Left lobe of liver (tissue), 2 donors: ENCODE measurements around the gene THAP11. TPM values are rescaled to one million over a fixed set of nuclear protein-coding genes. Genes with fewer than 3 reads are reported as not detected.
"Not testable (repeated sequence)": the region's sequence is repeated elsewhere in the genome, so short reads cannot be mapped to it uniquely, and the experiment has no call there.

Source experiments
- ATAC-seq: fragments of 200-7000 bp; cut with Tn5 transposase; one replicate; pipeline ENCODE4 v1.9.1; 2020; ENCODE audit warnings: mild to moderate bottlenecking, moderate library complexity
- DNase-seq: peaks from one replicate; pipeline ENCODE4 v3.0.0-alpha.2; 2020; ENCODE audit warnings: low spot score
- total RNA-seq: library from RNA; stranded (reverse); gene quantifications from one replicate; pipeline ENCODE4 v1.2.1, GENCODE V29; 2021
- donor health status: DM: no; HTN: no; CAD: no; lungs with moderate emphysema.
- donor health status: DM: no; HTN: yes; CAD: no.

The THAP11 gene
- total RNA-seq, 1 donor from 2014 or later, result 12.8 TPM

- ATAC-seq (peak; percentile 99), DNase-seq (peak; percentile 92)
Measured at GRCh38 chr16:67833415-67834241, 8.5 kb upstream of the THAP11 start.

GRCh38 chr16:67834242-67834614 lies 7.9 kb upstream of the THAP11 start:
- DNase-seq (no peak), ATAC-seq (no peak)

- not testable (repeated sequence) for ATAC-seq, DNase-seq
Measured at GRCh38 chr16:67837190-67837589, 4.9 kb upstream of the THAP11 start.

GRCh38 chr16:67837811-67838210 lies 4.3 kb upstream of the THAP11 start:
- no peak for DNase-seq
- ATAC-seq, result no peak

GRCh38 chr16:67841198-67841815 lies 813 bp upstream of the THAP11 start:
- no peak for DNase-seq
- peak; percentile 0 for ATAC-seq

- peak; percentile 36 for ATAC-seq
- DNase-seq, result peak; percentile 51
Measured at GRCh38 chr16:67842509-67843342, 606 bp downstream of the THAP11 start.

- no peak for DNase-seq
- ATAC-seq, result no peak
Measured at GRCh38 chr16:67843343-67843765, 1.2 kb downstream of the THAP11 start.

- DNase-seq, result no peak
- ATAC-seq, result no peak
Measured at GRCh38 chr16:67844497-67844896, 2.4 kb downstream of the THAP11 start.

GRCh38 chr16:67845291-67846062 lies 3.4 kb downstream of the THAP11 start:
- no peak for DNase-seq
- no peak for ATAC-seq

GRCh38 chr16:67846063-67846319 lies 3.9 kb downstream of the THAP11 start:
- ATAC-seq, result no peak

GRCh38 chr16:67846320-67847063 lies 4.4 kb downstream of the THAP11 start, which contains the start of gene NUTF2:
Gene NUTF2, plus strand, starts transcription at chr16:67846933. Its CDS starts 18,198 bp downstream, at chr16:67865131.
- peak; percentile 83 for ATAC-seq
- DNase-seq, result peak; percentile 97

More at GRCh38 chr16:67846063-67846319, 3.9 kb downstream of the THAP11 start:
- no peak for DNase-seq

- DNase-seq, result no peak
- ATAC-seq, result peak; percentile 67
Measured at GRCh38 chr16:67847064-67847861, 5.1 kb downstream of the THAP11 start, which contains the start of gene CENPT. Gene CENPT, minus strand, starts transcription at chr16:67847693. Its CDS starts 13,834 bp downstream, at chr16:67833859.

- ATAC-seq, result no peak
- no peak for DNase-seq
Measured at GRCh38 chr16:67848118-67848517, 6.0 kb downstream of the THAP11 start.

- ATAC-seq (no peak), DNase-seq (no peak)
Measured at GRCh38 chr16:67853670-67854069, 11.6 kb downstream of the THAP11 start.

- DNase-seq (no peak), ATAC-seq (no peak)
Measured at GRCh38 chr16:67855789-67856188, 13.7 kb downstream of the THAP11 start.

- ATAC-seq, result no peak
Measured at GRCh38 chr16:67856927-67857546, 14.9 kb downstream of the THAP11 start.

GRCh38 chr16:67857547-67858233 lies 15.6 kb downstream of the THAP11 start:
- DNase-seq, result peak; percentile 90
- peak; percentile 95 for ATAC-seq

More at GRCh38 chr16:67856927-67857546, 14.9 kb downstream of the THAP11 start:
- DNase-seq, result no peak

- DNase-seq (no peak), ATAC-seq (no peak)
Measured at GRCh38 chr16:67858500-67858899, 16.4 kb downstream of the THAP11 start.
